Liver (tissue), 2 donors: Measurements from ENCODE around the gene PSMG3.

Source experiments
- CTCF ChIP-seq: fragments of 150-350 bp; IDR thresholded peaks from 2 replicates; pipeline ENCODE4 v1.5.1; 2017; ENCODE audit warnings: improper control_type of control experiment, low read depth, low read length; ENCODE audit not compliant: missing input control
- ZBTB33 ChIP-seq: IDR thresholded peaks from 2 replicates; pipeline ENCODE4 v1.6.1; 2016; ENCODE audit warnings: antibody characterized with exemption
- donor health status: healthy.

GRCh38 chr7:1593904-1594421 lies 24.1 kb upstream of the PSMG3 start:
- TF ChIP-seq ZBTB33 (no peak), CTCF (no peak)
